ENCODE results near the gene XK.

DNA sequence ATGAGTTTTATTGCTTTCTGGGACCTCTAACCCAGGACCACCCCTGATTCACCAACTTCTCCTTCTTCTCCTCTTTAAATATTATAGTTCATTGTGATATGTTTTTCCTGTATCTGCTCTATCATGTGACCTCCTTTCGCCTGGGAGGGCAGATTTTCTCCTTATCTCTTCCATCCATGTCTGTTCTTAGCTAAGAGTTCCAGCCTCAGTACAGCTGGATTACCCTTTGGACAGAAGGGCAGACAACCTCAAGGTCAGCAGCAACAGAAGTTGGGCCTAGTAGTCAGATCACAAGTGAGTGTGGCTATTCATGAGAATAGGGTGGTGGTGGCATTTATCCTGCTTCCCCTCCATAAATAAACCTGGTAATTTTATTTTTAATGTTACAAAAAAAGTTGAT lies 5.7 kb upstream of the XK start:
- TF ChIP-seq, protein P1, sequence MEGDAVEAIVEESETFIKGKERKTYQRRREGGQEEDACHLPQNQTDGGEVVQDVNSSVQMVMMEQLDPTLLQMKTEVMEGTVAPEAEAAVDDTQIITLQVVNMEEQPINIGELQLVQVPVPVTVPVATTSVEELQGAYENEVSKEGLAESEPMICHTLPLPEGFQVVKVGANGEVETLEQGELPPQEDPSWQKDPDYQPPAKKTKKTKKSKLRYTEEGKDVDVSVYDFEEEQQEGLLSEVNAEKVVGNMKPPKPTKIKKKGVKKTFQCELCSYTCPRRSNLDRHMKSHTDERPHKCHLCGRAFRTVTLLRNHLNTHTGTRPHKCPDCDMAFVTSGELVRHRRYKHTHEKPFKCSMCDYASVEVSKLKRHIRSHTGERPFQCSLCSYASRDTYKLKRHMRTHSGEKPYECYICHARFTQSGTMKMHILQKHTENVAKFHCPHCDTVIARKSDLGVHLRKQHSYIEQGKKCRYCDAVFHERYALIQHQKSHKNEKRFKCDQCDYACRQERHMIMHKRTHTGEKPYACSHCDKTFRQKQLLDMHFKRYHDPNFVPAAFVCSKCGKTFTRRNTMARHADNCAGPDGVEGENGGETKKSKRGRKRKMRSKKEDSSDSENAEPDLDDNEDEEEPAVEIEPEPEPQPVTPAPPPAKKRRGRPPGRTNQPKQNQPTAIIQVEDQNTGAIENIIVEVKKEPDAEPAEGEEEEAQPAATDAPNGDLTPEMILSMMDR (IDR thresholded peaks at IDR 0.05), result no peak
- no peak for TF ChIP-seq POLR2A (IDR thresholded peaks at IDR 0.05)

All from right lobe of liver (tissue), 4 donors.